Left ventricle myocardium inferior (tissue), 1 donor: ENCODE results near the gene GSE1. TPM values are rescaled to one million over a fixed set of nuclear protein-coding genes. Genes with fewer than 3 reads are reported as not detected.

ENCODE experiments used
- DNase-seq: peaks from one replicate; pipeline ENCODE4 v3.0.0-alpha.2; 2020
- H3K27ac ChIP-seq: fragments of 200-600 bp; replicated peaks from 2 replicates; pipeline ENCODE4 v1.8.0; 2021
- H3K27me3 ChIP-seq: fragments of 200-600 bp; 2 replicates; pipeline ENCODE4 v1.8.0; 2021; ENCODE audit warnings: low read depth
- H3K36me3 ChIP-seq: fragments of 200-600 bp; 2 replicates; pipeline ENCODE4 v1.8.0; 2021
- H3K4me1 ChIP-seq: fragments of 200-600 bp; 2 replicates; pipeline ENCODE4 v1.8.0; 2021
- H3K4me3 ChIP-seq: fragments of 200-600 bp; 2 replicates; pipeline ENCODE4 v1.8.0; 2021; ENCODE audit warnings: mild to moderate bottlenecking, moderate library complexity
- H3K9me3 ChIP-seq: fragments of 200-600 bp; replicated peaks from 2 replicates; pipeline ENCODE4 v1.8.0; 2021
- CTCF ChIP-seq: fragments of 200-600 bp; IDR thresholded peaks from 2 replicates; pipeline ENCODE4 v1.8.0; 2021; ENCODE audit warnings: antibody characterized with exemption, mild to moderate bottlenecking, borderline replicate concordance
- intact Hi-C: fragments of 100-400 bp; cut with micrococcal nuclease; formaldehyde crosslinking; loops from one replicate; pipeline ENCODE4 v1.11.0; 2022
- total RNA-seq: library from RNA; stranded (reverse); fragmentation: NEBNext Ultra II Directional; extraction: Animal tissue kit (Norgen Biotek cat#: 25700); gene quantifications from one replicate; pipeline ENCODE4 v1.2.1, GENCODE V29; 2021
- donor health status: DM: no; HTN: yes; CAD: no; lungs with severe emphysema.

GSE1 gene
- total RNA-seq, 1 donor from 2014 or later = 34.2 TPM

- Histone ChIP-seq H3K27me3 (no peaks in the 10 kb centered on the region), H3K4me3 (no peak overlapping the region), H3K4me1 (peaks cover 31% of the 10 kb centered on the region), H3K27ac (no peak overlapping the region), H3K36me3 (no peaks in the 10 kb centered on the region), H3K9me3 (no peaks in the 10 kb centered on the region)
- DNase-seq = no peak
- intact Hi-C loops = no loop called here
- TF ChIP-seq CTCF = no peak
These were observed 13.0 kb upstream of the GSE1 start for GRCh38 chr16:85600078-85600477.

- intact Hi-C loops = no loop called here
- Histone ChIP-seq H3K9me3 (no peaks in the 10 kb centered on the region), H3K4me3 (no peak overlapping the region), H3K36me3 (no peaks in the 10 kb centered on the region), H3K27ac (no peak overlapping the region), H3K4me1 (peaks cover 31% of the 10 kb centered on the region), H3K27me3 (no peaks in the 10 kb centered on the region)
- no peak for TF ChIP-seq CTCF
- DNase-seq = no peak
These were observed 12.4 kb upstream of the GSE1 start for GRCh38 chr16:85600530-85601271.

- Histone ChIP-seq H3K4me1 (peaks cover 31% of the 10 kb centered on the region), H3K36me3 (no peaks in the 10 kb centered on the region), H3K4me3 (no peak overlapping the region), H3K27ac (no peak overlapping the region), H3K27me3 (no peaks in the 10 kb centered on the region), H3K9me3 (no peaks in the 10 kb centered on the region)
- no peak for DNase-seq
- intact Hi-C loops = no loop called here
- no peak for TF ChIP-seq CTCF
These were observed 11.9 kb upstream of the GSE1 start for GRCh38 chr16:85601272-85601639.

- peak; percentile 42 for DNase-seq
- intact Hi-C loops = no loop called here
- Histone ChIP-seq H3K4me3 (no peak overlapping the region), H3K27me3 (no peaks in the 10 kb centered on the region), H3K4me1 (peaks cover 35% of the 10 kb centered on the region), H3K9me3 (no peaks in the 10 kb centered on the region), H3K36me3 (no peaks in the 10 kb centered on the region), H3K27ac (peak overlapping the region; percentile 59)
- TF ChIP-seq CTCF = no peak
These were observed 11.3 kb upstream of the GSE1 start for GRCh38 chr16:85601730-85602401.

- H3K27me3 ChIP-seq = no peaks in the 10 kb centered on the region
- TF ChIP-seq CTCF = no peak
- DNase-seq = no peak
- intact Hi-C loops = no loop called here
- no peaks in the 10 kb centered on the region for H3K9me3 ChIP-seq
- no peak overlapping the region for H3K4me3 ChIP-seq
- peaks cover 42% of the 10 kb centered on the region for H3K4me1 ChIP-seq
- no peaks in the 10 kb centered on the region for H3K36me3 ChIP-seq
- peak overlapping the region; percentile 59 for H3K27ac ChIP-seq
These were observed 10.5 kb upstream of the GSE1 start for GRCh38 chr16:85602402-85603202.
